ENCODE measurements around the gene TTLL3. TPM values are rescaled to one million over a fixed set of nuclear protein-coding genes. Genes with fewer than 3 reads are reported as not detected.

TTLL3 gene
- total and polyA plus RNA-seq, 2 of the 8 experiments (the other 6 are each of a cell fraction or from before 2014, with no cell fraction given), result 5.9 to 8.9 TPM

DNA sequence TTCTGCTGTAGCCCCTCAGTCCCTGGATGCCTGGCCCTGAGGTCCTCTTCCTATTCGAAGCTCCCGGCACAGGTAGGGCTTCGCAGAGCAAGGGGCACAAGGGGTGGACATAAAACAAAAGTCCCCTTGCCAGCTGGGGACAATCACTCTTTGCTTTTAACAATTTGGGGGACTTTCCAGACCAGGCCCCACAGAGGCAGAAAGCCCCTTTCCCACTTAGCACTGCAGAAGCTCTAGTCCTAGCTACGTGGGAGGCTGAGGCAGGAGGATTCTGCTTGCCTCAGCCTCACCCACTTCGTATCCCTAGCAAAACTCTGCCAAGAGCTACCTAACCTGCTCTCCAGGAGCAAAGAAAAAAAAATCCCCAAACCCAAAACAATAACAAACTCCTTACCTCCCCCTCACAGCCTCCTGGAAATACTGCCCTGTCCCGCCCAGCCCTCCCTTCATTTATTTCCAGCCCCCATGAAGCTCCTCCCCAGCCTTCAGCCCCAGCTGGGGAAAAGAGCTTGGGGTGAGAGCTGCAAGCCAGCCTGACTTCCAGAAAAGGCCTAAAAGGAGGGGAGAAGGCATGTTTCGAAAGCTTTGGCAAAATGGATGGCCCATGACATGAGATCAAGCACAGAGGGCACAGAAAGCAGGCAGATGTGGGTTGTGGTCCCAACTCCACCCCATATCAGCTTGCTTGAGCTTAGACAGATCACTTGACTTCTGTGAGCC is 69.9 kb downstream of the TTLL3 start, which contains the start of gene CIDEC:
TSS of gene CIDEC (minus strand) at position 424 of the 720 bp plus-strand sequence. CDS start 1,767 bp downstream, outside the sequence.
- H3K4me3 ChIP-seq (ENCODE audit: extremely low read depth in 1 of 4, insufficient read depth in 2 of 4, low read depth in 3 of 4, low read length in 4 of 4), result no peak within 1 kb of the TSS
- no peaks in the 10 kb centered on the region for H3K23me2 ChIP-seq (ENCODE audit: low read depth, low read length)
- POLR2A ChIA-PET (ENCODE audit: partially characterized antibody), result interaction anchor here (1.0 to 1.5 kb wide), 3 partner anchors 14 to 37 kb away, joined by 3 to 5 read pairs (median 3); no protein-coding TSS in a partner anchor
- H2BK15ac ChIP-seq (ENCODE audit: low read length), result no peak within 1 kb of the TSS
- no peaks in the 10 kb centered on the region; a peak in 1 of 7 replicates for H3K4me1 ChIP-seq (replicated peaks in 1 of 4; ENCODE audit: control insufficient read depth in 3 of 4, insufficient read depth in 4 of 4, low read length in 3 of 4)
- H2BK5ac ChIP-seq (ENCODE audit: low read depth, low read length), result no peak within 1 kb of the TSS
- peak within 1 kb of the TSS; percentile 65 for H4K91ac ChIP-seq (replicated peaks; ENCODE audit: insufficient read length, low read length)
- no peak within 1 kb of the TSS for H2BK12ac ChIP-seq (ENCODE audit: low read depth, low read length)
- WGBS, 2 experiments (ENCODE audit: extremely low coverage in 1 of 2, insufficient coverage in 1 of 2, insufficient read length in 1 of 2, insufficient replicate concordance in 2 of 2, low coverage in 1 of 2, low lambda C conversion rate in 2 of 2, missing lambda C conversion rate in 1 of 2), result 93% methylated on average over 5 of the region's 7 CpGs; no CpG with 5 or more reads in 1 of the 2 experiments
- H2BK120ac ChIP-seq (replicated peaks; ENCODE audit: low read depth, low read length), result no peak within 1 kb of the TSS
- no peak within 1 kb of the TSS for H3K18ac ChIP-seq (ENCODE audit: extremely low read depth, low read length)
- H3K27me3 ChIP-seq (replicated peaks in 1 of 4; ENCODE audit: control insufficient read depth in 3 of 4, extremely low read depth in 1 of 4, insufficient read depth in 3 of 4, low read length in 3 of 4), result no peaks in the 10 kb centered on the region
- no peak within 1 kb of the TSS for H3K23ac ChIP-seq (ENCODE audit: insufficient read length)
- DNase-seq (ENCODE audit: low read depth in 1 of 2, low spot score in 2 of 2), result no peak
- no peaks in the 10 kb centered on the region for H3K9me3 ChIP-seq (ENCODE audit: insufficient read depth in 2 of 2, low read depth in 1 of 2, low read length in 1 of 2)
- no peak within 1 kb of the TSS for H4K5ac ChIP-seq (ENCODE audit: insufficient read length, low read depth, low read length)
- H3K36me3 ChIP-seq (ENCODE audit: control insufficient read depth in 2 of 4, insufficient read depth in 4 of 4, low read length in 3 of 4), result no peaks in the 10 kb centered on the region
- H4K20me1 ChIP-seq (replicated peaks in 1 of 2; ENCODE audit: control insufficient read depth in 1 of 2, insufficient read depth in 2 of 2, low read length in 2 of 2), result no peaks in the 10 kb centered on the region
- H3K27ac ChIP-seq (ENCODE audit: low read depth, low read length), result no peak within 1 kb of the TSS
- H2BK20ac ChIP-seq (ENCODE audit: low read length), result no peak within 1 kb of the TSS
- H3K4me2 ChIP-seq (ENCODE audit: insufficient read depth in 1 of 2, low read depth in 2 of 2, low read length in 2 of 2), result no peak within 1 kb of the TSS
- H3K79me1 ChIP-seq (ENCODE audit: low read depth, low read length), result no peaks in the 10 kb centered on the region
- no peak within 1 kb of the TSS for H3K4ac ChIP-seq (replicated peaks; ENCODE audit: insufficient read length, low read depth, low read length)
- no peak within 1 kb of the TSS for H2AFZ ChIP-seq (ENCODE audit: low read length)
- CTCF ChIA-PET (ENCODE audit: partially characterized antibody), result interaction anchor here (0.9 to 1.7 kb wide), 3 partner anchors 11 to 52 kb away, joined by 3 to 5 read pairs (median 4); partner anchors contain the start of gene JAGN1
- H4K8ac ChIP-seq (ENCODE audit: extremely low read depth, insufficient read depth, low read length), result no peak within 1 kb of the TSS
- no peak within 1 kb of the TSS for H3K14ac ChIP-seq (ENCODE audit: insufficient read length)
- H2AK5ac ChIP-seq (ENCODE audit: low read depth, low read length), result no peak within 1 kb of the TSS
- H3K56ac ChIP-seq (replicated peaks; ENCODE audit: insufficient read length, low read depth, low read length), result no peak within 1 kb of the TSS
- FAIRE-seq, result no peak
- H3K9ac ChIP-seq (replicated peaks in 1 of 4; ENCODE audit: extremely low read depth in 1 of 4, low read depth in 3 of 4, low read length in 3 of 4), result no peak within 1 kb of the TSS
- no peaks in the 10 kb centered on the region for H3K79me2 ChIP-seq (ENCODE audit: control insufficient read depth in 1 of 2, insufficient read depth in 2 of 2, low read length in 2 of 2)

Data from H1 (cell line).